ENCODE results near the gene MPZL2.
A peak's percentile ranks its signal among the peaks of the same experiment; 100 is the strongest.

MPZL2 gene

DNA sequence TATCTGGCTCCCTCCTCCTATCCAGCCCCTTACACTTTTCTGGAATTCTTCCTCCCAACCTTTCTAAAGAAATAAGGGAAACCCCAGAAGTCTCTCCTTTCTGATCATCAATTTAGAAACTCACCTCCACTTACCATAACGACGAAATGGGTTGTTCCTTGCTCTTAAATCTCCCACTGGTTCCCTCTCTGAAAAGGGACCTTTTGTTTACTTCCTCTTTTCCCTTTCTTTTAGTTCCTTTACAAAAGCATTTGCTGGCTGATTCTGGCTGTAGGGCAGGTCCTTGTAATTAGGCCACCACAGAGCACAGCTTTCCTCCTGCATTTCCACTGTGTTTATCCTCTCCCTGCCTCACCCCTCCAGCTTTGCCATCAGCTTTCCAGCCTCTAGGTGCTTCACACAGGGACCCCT is 51.3 kb downstream of the MPZL2 start:
- TF ChIP-seq, protein P1, sequence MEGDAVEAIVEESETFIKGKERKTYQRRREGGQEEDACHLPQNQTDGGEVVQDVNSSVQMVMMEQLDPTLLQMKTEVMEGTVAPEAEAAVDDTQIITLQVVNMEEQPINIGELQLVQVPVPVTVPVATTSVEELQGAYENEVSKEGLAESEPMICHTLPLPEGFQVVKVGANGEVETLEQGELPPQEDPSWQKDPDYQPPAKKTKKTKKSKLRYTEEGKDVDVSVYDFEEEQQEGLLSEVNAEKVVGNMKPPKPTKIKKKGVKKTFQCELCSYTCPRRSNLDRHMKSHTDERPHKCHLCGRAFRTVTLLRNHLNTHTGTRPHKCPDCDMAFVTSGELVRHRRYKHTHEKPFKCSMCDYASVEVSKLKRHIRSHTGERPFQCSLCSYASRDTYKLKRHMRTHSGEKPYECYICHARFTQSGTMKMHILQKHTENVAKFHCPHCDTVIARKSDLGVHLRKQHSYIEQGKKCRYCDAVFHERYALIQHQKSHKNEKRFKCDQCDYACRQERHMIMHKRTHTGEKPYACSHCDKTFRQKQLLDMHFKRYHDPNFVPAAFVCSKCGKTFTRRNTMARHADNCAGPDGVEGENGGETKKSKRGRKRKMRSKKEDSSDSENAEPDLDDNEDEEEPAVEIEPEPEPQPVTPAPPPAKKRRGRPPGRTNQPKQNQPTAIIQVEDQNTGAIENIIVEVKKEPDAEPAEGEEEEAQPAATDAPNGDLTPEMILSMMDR (IDR thresholded peaks at IDR 0.05; ENCODE audit: low read depth, low read length) = no peak
- no peak for TF ChIP-seq POLR2A (IDR thresholded peaks at IDR 0.05; ENCODE audit: extremely low read depth, insufficient read length)
- TF ChIP-seq, protein P2, sequence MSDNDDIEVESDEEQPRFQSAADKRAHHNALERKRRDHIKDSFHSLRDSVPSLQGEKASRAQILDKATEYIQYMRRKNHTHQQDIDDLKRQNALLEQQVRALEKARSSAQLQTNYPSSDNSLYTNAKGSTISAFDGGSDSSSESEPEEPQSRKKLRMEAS (IDR thresholded peaks at IDR 0.05; ENCODE audit: low read depth, low read length) = no peak
- no peak for TF ChIP-seq MYC (IDR thresholded peaks at IDR 0.05; ENCODE audit: low read depth, low read length)
- no peak overlapping the region for H3K4me3 ChIP-seq (ENCODE audit: low read depth, low read length)
- DNase-seq (ENCODE audit: low read depth) = peak; percentile 82

DNA sequence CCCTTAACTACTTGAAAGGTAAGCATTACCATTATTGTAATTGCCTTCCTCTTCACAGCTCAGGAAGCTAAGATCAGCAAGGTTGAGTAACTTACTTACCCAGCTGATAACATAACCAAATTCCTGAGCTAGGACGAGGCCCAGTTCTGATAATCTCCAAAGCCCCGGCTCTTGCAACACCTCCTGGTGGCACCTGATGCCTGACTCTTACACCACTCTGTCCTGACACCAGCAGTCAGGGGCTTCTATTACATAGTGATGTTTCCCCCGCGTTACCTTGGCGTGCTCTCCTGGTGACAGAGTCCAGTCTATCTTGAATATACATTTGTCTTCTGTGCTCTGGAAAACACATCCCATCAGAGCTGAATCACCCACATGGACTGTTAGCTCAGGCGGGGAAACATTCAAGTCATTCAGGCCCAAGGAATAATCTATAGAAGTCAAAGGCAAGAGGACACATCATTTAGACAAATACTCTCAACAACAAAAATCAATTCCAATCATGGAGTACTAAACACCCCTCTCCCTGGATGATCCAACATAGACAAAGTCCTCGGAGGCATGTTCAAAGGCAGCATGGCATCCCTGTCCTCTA is 51.9 kb downstream of the MPZL2 start:
- TF ChIP-seq, protein P2 (IDR thresholded peaks at IDR 0.05; ENCODE audit: low read depth, low read length) = no peak
- TF ChIP-seq MYC (IDR thresholded peaks at IDR 0.05; ENCODE audit: low read depth, low read length) (no peak), POLR2A (IDR thresholded peaks at IDR 0.05; ENCODE audit: extremely low read depth, insufficient read length) (no peak)
- TF ChIP-seq, protein P1 (IDR thresholded peaks at IDR 0.05; ENCODE audit: low read depth, low read length) = no peak
- DNase-seq (ENCODE audit: low read depth) = peak; percentile 50
- H3K4me3 ChIP-seq (ENCODE audit: low read depth, low read length) = no peak overlapping the region

DNA sequence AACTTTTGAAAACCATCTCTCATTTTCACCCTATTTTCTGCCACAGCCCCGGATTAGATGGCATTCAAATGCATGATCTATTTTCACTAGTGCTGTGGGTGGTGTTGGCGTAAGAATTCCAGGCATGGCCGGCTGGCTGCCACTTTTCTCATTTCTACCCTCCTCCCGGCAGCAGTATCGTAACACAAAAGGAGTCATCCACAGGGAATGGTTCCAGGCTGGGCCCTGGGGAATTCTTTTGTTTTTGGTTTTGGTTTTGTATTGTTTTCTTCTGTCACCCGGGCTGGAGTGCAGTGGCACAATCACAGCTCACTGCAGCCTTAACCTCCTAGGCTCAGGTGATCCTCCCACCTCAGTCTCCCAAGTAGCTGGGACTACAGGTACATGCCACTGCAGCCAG is 53.1 kb downstream of the MPZL2 start:
- no peak overlapping the region for H3K4me3 ChIP-seq (ENCODE audit: low read depth, low read length)
- no peak for DNase-seq (ENCODE audit: low read depth)
- TF ChIP-seq POLR2A (IDR thresholded peaks at IDR 0.05; ENCODE audit: extremely low read depth, insufficient read length) (no peak), MYC (IDR thresholded peaks at IDR 0.05; ENCODE audit: low read depth, low read length) (no peak)
- TF ChIP-seq, protein P1 (IDR thresholded peaks at IDR 0.05; ENCODE audit: low read depth, low read length) = no peak
- TF ChIP-seq, protein P2 (IDR thresholded peaks at IDR 0.05; ENCODE audit: low read depth, low read length) = no peak

DNA sequence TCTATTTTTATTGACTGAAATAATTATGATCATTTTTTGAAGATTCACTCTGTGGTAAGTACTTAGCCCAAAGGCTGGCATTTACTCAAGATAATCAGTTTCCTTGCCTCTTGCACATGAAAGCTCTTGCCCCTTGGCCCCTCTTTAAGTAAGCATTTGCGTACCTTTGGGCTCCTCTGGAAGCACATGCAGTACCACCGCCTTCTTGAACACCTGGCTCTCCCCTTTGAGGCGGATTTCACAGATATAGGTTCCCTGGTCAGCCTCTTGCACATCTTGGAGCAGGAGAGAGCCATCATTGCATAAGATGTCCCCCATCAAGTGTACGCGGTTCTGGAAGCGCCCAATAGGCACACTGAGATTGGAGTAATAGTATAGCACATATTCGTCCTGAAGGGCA is 53.8 kb downstream of the MPZL2 start:
- DNase-seq (ENCODE audit: low read depth) = no peak
- H3K4me3 ChIP-seq (ENCODE audit: low read depth, low read length) = no peak overlapping the region
- TF ChIP-seq, protein P1 (IDR thresholded peaks at IDR 0.05; ENCODE audit: low read depth, low read length) = no peak
- TF ChIP-seq POLR2A (IDR thresholded peaks at IDR 0.05; ENCODE audit: extremely low read depth, insufficient read length) (no peak), MYC (IDR thresholded peaks at IDR 0.05; ENCODE audit: low read depth, low read length) (no peak)
- TF ChIP-seq, protein P2 (IDR thresholded peaks at IDR 0.05; ENCODE audit: low read depth, low read length) = no peak

DNA sequence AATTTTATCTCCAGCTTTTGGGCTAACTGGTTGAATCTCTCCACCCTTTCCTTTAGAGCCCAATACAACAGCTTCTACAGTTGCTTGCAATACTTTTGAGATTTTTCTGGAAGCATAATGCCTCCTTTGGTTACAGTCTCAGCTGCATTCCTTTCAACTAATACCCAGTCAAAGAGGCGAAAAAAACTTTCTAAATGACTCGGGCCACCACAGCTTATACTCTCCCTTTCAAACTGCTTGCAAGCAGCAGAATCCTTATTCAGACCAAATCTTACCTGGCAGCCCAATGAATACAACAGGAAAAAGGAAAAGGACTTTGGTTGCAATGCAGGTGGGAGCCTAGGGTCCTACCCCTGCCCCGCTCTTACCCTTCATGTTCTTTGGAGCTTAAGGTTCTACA is 55.1 kb downstream of the MPZL2 start:
- no peak for TF ChIP-seq MYC (IDR thresholded peaks at IDR 0.05; ENCODE audit: low read depth, low read length)
- TF ChIP-seq, protein P2 (IDR thresholded peaks at IDR 0.05; ENCODE audit: low read depth, low read length) = no peak
- TF ChIP-seq, protein P1 (IDR thresholded peaks at IDR 0.05; ENCODE audit: low read depth, low read length) = no peak
- no peak for TF ChIP-seq POLR2A (IDR thresholded peaks at IDR 0.05; ENCODE audit: extremely low read depth, insufficient read length)
- no peak overlapping the region for H3K4me3 ChIP-seq (ENCODE audit: low read depth, low read length)
- DNase-seq (ENCODE audit: low read depth) = no peak
